ENCODE data around the gene FAM43A.

The FAM43A gene

GRCh38 chr3:194711286-194711685 is 25.6 kb downstream of the FAM43A start:
- DNase-seq (ENCODE audit: low read depth): peak; percentile 15

GRCh38 chr3:194711913-194712312 is 26.2 kb downstream of the FAM43A start:
- peak; percentile 95 for DNase-seq (ENCODE audit: low read depth)

- DNase-seq (ENCODE audit: low read depth): no peak
Observed at GRCh38 chr3:194713299-194714136, 27.8 kb downstream of the FAM43A start.

GRCh38 chr3:194714137-194714455 is 28.4 kb downstream of the FAM43A start:
- no peak for DNase-seq (ENCODE audit: low read depth)

GRCh38 chr3:194714564-194714963 is 28.9 kb downstream of the FAM43A start:
- no peak for DNase-seq (ENCODE audit: low read depth)

- DNase-seq (ENCODE audit: low read depth): peak; percentile 36
Observed at GRCh38 chr3:194715022-194715800, 29.5 kb downstream of the FAM43A start.

- no peak for DNase-seq (ENCODE audit: low read depth)
Observed at GRCh38 chr3:194718079-194718478, 32.4 kb downstream of the FAM43A start.

GRCh38 chr3:194720048-194720447 is 34.4 kb downstream of the FAM43A start:
- DNase-seq (ENCODE audit: low read depth): no peak

GRCh38 chr3:194723846-194724618 is 38.3 kb downstream of the FAM43A start:
- no peak for DNase-seq (ENCODE audit: low read depth)

GRCh38 chr3:194725346-194725745 is 39.7 kb downstream of the FAM43A start:
- DNase-seq (ENCODE audit: low read depth): no peak

- DNase-seq (ENCODE audit: low read depth): peak; percentile 61
Observed at GRCh38 chr3:194727435-194728128, 41.9 kb downstream of the FAM43A start.

GRCh38 chr3:194728986-194729385 is 43.3 kb downstream of the FAM43A start:
- DNase-seq (ENCODE audit: low read depth): no peak

- DNase-seq (ENCODE audit: low read depth): peak; percentile 29
Observed at GRCh38 chr3:194730365-194730764, 44.7 kb downstream of the FAM43A start.

- no peak for DNase-seq (ENCODE audit: low read depth)
Observed at GRCh38 chr3:194731506-194732073, 45.9 kb downstream of the FAM43A start.

- DNase-seq (ENCODE audit: low read depth): no peak
Observed at GRCh38 chr3:194732617-194733016, 46.9 kb downstream of the FAM43A start.

- no peak for DNase-seq (ENCODE audit: low read depth)
Observed at GRCh38 chr3:194736277-194736895, 50.7 kb downstream of the FAM43A start.

GRCh38 chr3:194736896-194737600 is 51.4 kb downstream of the FAM43A start:
- DNase-seq (ENCODE audit: low read depth): no peak
